CD4-positive, alpha-beta T cell (primary cell): Measurements from ENCODE around the gene INPP4B. TPM values are rescaled to one million over a fixed set of nuclear protein-coding genes. Genes with fewer than 3 reads are reported as not detected.

Experiments used
- ATAC-seq: fragments of 200-7000 bp; cut with Tn5 transposase; one replicate; pipeline ENCODE4 v1.10.0; 2022; ENCODE audit warnings: mild to moderate bottlenecking; ENCODE audit not compliant: poor library complexity
- CTCF ChIA-PET: fragments of 350-600 bp; sonication (Branson Sonifier 250); formaldehyde crosslinking; loops from one replicate; lab custom pipeline; 2021; ENCODE audit warnings: antibody characterized with exemption, inconsistent platforms; lab: Charles Lee
- POLR2A ChIA-PET: fragments of 350-600 bp; sonication (Branson Sonifier 250); formaldehyde crosslinking; loops from one replicate; lab custom pipeline; 2021; ENCODE audit warnings: antibody characterized with exemption, inconsistent platforms; lab: Charles Lee
- DNase-seq, 14 experiments: peaks; one replicate each; pipeline ENCODE4 v3.0.0-alpha.2; 2013 to 2020; ENCODE audit warnings: mixed read lengths in 2 of 14
- H3K27ac ChIP-seq, 2 donors: one replicate each; pipeline versions ENCODE4 v1.5.1 to v1.7.0; 2013; ENCODE audit warnings: low read length in 2 of 2, low read depth in 1 of 2, mild to moderate bottlenecking in 1 of 2
- H3K27me3 ChIP-seq, 2 experiments: 1 replicate in 1 of 2; 2 replicates in 1 of 2; pipeline versions ENCODE4 v1.6.1 to v1.7.0; 2013; ENCODE audit warnings: low read length in 2 of 2, control low read depth in 1 of 2, mild to moderate bottlenecking in 1 of 2, moderate library complexity in 1 of 2; ENCODE audit not compliant: insufficient read depth in 2 of 2, control insufficient read depth in 1 of 2
- H3K36me3 ChIP-seq: one replicate; pipeline ENCODE4 v1.6.1; 2013; ENCODE audit warnings: low read length, control low read depth; ENCODE audit not compliant: insufficient read depth
- H3K4me1 ChIP-seq: one replicate; pipeline ENCODE4 v1.6.1; 2013; ENCODE audit warnings: low read length, control low read depth; ENCODE audit not compliant: insufficient read depth
- H3K4me3 ChIP-seq: one replicate; pipeline ENCODE4 v1.5.1; 2013; ENCODE audit warnings: mild to moderate bottlenecking, low read length, moderate library complexity
- H3K9me3 ChIP-seq, 2 experiments: 1 replicate in 1 of 2; 2 replicates in 1 of 2; pipeline versions ENCODE4 v1.6.1 to v1.7.0; 2013; ENCODE audit warnings: low read length in 2 of 2, mild to moderate bottlenecking in 2 of 2, control low read depth in 1 of 2, moderate library complexity in 1 of 2; ENCODE audit not compliant: control insufficient read depth in 1 of 2, insufficient read depth in 1 of 2
- H3K27ac Mint-ChIP-seq: one replicate; pipeline ENCODE4 v1.8.0; 2020; ENCODE audit warnings: mixed read lengths
- H3K27me3 Mint-ChIP-seq: one replicate; pipeline ENCODE4 v1.8.0; 2021; ENCODE audit warnings: mixed read lengths
- H3K36me3 Mint-ChIP-seq: one replicate; pipeline ENCODE4 v1.8.0; 2021; ENCODE audit warnings: low read depth, mixed read lengths
- H3K4me1 Mint-ChIP-seq: one replicate; pipeline ENCODE4 v1.8.0; 2021; ENCODE audit warnings: low read depth, mixed read lengths
- H3K4me3 Mint-ChIP-seq: one replicate; pipeline ENCODE4 v1.8.0; 2020; ENCODE audit warnings: mild to moderate bottlenecking, mixed read lengths
- H3K9me3 Mint-ChIP-seq: one replicate; pipeline ENCODE4 v1.8.0; 2020; ENCODE audit warnings: mixed read lengths
- intact Hi-C, 2 experiments: fragments of 100-400 bp; cut with DNase I in 1 of 2; cut with micrococcal nuclease in 1 of 2; formaldehyde crosslinking; loops; one replicate each; pipeline versions ENCODE4 v1.15.1 to v1.9.0; 2023 to 2025; cut with DNase I, micrococcal nuclease
- total RNA-seq, 174 experiments: library from RNA in 2 of 174; stranded (reverse) in 2 of 174; gene quantifications; one replicate each; pipeline ENCODE4 v1.2.3 and lab custom pipeline; 2021 to 2026
- TF ChIP-seq, protein P1 (sequence below): fragments of 200-600 bp; IDR thresholded peaks from one replicate; pipeline ENCODE4 v1.8.0; 2022; ENCODE audit warnings: antibody characterized with exemption, mild to moderate bottlenecking

INPP4B gene
- total RNA-seq, 2 experiments from 2014 or later = 50.7 to 53.8 TPM

DNA sequence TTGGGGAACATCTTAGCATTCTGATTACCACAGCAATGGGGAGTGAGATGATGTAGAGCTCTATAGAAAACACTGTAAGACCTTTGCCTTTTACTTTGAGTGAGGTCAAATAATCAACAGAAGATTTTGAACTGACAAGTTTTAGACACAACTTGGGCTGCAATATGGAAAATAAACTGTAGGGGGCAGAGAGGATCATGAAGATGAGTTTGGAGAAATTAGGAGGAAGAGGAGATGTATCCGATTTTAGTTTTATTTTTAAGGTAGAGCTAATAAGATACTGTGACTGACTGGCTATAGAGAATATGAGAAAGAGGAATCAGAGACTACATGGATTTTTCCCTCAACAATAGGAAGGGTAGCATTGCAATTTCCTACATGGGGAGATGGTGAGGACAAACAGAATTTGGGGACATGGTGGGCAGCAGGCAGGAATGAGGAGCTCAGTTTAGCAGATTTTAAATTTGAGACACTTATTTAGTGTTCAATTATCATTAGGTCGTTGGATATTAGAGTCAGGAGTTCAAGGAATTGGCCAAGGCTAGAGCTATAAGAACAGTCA, 563.1 kb downstream of the INPP4B start:
- no peak overlapping the region for H3K27ac ChIP-seq
- Mint-ChIP-seq H3K4me1 (peaks cover 28% of the 10 kb centered on the region), H3K27ac (no peak overlapping the region), H3K27me3 (no peaks in the 10 kb centered on the region), H3K36me3 (peaks cover 13% of the 10 kb centered on the region), H3K9me3 (no peaks in the 10 kb centered on the region), H3K4me3 (no peak overlapping the region)
- DNase-seq (peak in 6 of 14 experiments; percentile 11 to 69 (median 46)), ATAC-seq (peak; percentile 47)
- H3K9me3 ChIP-seq = no peaks in the 10 kb centered on the region
- H3K4me3 ChIP-seq = no peak overlapping the region
- H3K36me3 ChIP-seq = peaks cover 13% of the 10 kb centered on the region
- ChIA-PET CTCF (interaction anchor here (0.7 to 3.5 kb wide), 29 partner anchors 8 to 565 kb away, joined by 3 to 15 read pairs (median 4); partner anchors contain the start of gene INPP4B), POLR2A (interaction anchor here (0.7 to 3.5 kb wide), 8 partner anchors 10 to 284 kb away, joined by 3 to 9 read pairs (median 3); no protein-coding TSS in a partner anchor)
- intact Hi-C loops = loop anchor here (1.0 to 5.0 kb wide), 7 partner anchors 48 to 564 kb away; partner anchors contain the start of gene INPP4B (in 1 of the 2)
- H3K27me3 ChIP-seq = no peaks in the 10 kb centered on the region
- TF ChIP-seq, protein P1, sequence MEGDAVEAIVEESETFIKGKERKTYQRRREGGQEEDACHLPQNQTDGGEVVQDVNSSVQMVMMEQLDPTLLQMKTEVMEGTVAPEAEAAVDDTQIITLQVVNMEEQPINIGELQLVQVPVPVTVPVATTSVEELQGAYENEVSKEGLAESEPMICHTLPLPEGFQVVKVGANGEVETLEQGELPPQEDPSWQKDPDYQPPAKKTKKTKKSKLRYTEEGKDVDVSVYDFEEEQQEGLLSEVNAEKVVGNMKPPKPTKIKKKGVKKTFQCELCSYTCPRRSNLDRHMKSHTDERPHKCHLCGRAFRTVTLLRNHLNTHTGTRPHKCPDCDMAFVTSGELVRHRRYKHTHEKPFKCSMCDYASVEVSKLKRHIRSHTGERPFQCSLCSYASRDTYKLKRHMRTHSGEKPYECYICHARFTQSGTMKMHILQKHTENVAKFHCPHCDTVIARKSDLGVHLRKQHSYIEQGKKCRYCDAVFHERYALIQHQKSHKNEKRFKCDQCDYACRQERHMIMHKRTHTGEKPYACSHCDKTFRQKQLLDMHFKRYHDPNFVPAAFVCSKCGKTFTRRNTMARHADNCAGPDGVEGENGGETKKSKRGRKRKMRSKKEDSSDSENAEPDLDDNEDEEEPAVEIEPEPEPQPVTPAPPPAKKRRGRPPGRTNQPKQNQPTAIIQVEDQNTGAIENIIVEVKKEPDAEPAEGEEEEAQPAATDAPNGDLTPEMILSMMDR = peak; percentile 82
- H3K4me1 ChIP-seq = peaks cover 20% of the 10 kb centered on the region

DNA sequence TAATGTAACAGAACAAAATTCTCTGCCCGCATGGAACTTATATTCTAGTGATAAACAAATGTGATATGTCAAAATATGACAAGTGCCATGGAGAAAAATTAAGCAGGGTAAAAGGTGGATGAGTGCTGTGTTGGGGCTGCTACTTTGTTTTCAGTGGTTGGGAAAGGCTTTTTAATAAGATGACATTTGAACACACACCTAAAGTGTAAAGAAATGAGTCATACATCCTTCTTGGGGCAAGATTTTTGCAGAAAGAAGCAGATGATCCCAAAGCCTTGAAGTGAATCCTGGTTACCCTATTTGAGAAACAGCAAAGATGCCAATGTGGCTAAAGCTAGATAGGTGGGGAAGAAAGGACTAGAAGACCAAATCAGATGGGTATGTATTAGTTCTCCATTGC, 564.1 kb downstream of the INPP4B start:
- peaks cover 14% of the 10 kb centered on the region for H3K36me3 ChIP-seq
- H3K4me3 Mint-ChIP-seq = no peak overlapping the region
- H3K9me3 Mint-ChIP-seq = no peaks in the 10 kb centered on the region
- H3K27ac Mint-ChIP-seq = no peak overlapping the region
- H3K27me3 Mint-ChIP-seq = no peaks in the 10 kb centered on the region
- ATAC-seq (no peak), DNase-seq (no peak)
- H3K4me1 ChIP-seq = peaks cover 20% of the 10 kb centered on the region
- ChIA-PET CTCF (interaction anchor here (0.9 to 3.5 kb wide), 12 partner anchors 8 to 566 kb away, joined by 3 to 15 read pairs (median 4); no protein-coding TSS in a partner anchor), POLR2A (interaction anchor here (1.1 to 3.5 kb wide), 3 partner anchors 9 to 285 kb away, joined by 3 to 9 read pairs (median 3); no protein-coding TSS in a partner anchor)
- H3K27ac ChIP-seq = no peak overlapping the region
- peaks cover 33% of the 10 kb centered on the region for H3K4me1 Mint-ChIP-seq
- intact Hi-C loops = loop anchor here (1.0 to 5.0 kb wide), 7 partner anchors 49 to 565 kb away; partner anchors contain the start of gene INPP4B (in 1 of the 2)
- TF ChIP-seq, protein P1 = no peak
- no peaks in the 10 kb centered on the region for H3K27me3 ChIP-seq
- no peaks in the 10 kb centered on the region for H3K9me3 ChIP-seq
- peaks cover 17% of the 10 kb centered on the region for H3K36me3 Mint-ChIP-seq
- H3K4me3 ChIP-seq = no peak overlapping the region

DNA sequence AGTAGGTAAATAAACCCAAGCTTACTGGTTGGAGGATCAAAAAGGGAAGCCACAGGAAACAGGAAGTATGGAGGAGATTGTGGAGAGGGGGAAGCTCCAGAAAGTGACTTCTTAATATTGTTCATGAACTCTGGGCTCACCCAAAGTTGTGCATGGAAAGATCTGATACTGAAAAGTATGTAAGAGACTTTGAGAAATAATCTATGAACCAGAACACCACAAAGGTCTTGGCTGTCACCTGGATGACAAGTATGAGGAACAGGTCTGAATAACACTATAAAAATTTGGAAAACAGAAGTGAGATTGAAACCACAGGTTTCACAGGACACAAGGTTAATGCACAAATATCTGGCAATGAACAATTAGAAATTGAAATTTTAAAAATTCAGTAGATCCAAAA, 567.4 kb downstream of the INPP4B start:
- DNase-seq = no peak
- Histone ChIP-seq H3K27me3 (no peaks in the 10 kb centered on the region), H3K4me3 (no peak overlapping the region), H3K27ac (no peak overlapping the region), H3K4me1 (peaks cover 8% of the 10 kb centered on the region), H3K9me3 (no peaks in the 10 kb centered on the region), H3K36me3 (peaks cover 11% of the 10 kb centered on the region)
- Mint-ChIP-seq H3K4me3 (no peak overlapping the region), H3K27ac (no peak overlapping the region), H3K36me3 (peaks cover 28% of the 10 kb centered on the region), H3K9me3 (no peaks in the 10 kb centered on the region), H3K4me1 (peaks cover 58% of the 10 kb centered on the region), H3K27me3 (no peaks in the 10 kb centered on the region)
- intact Hi-C loops = loop anchor here in 1 of 2 experiments (10.0 kb wide), 1 partner anchor 154 kb away; no protein-coding TSS in a partner anchor
- ChIA-PET CTCF (no interaction called here), POLR2A (no interaction called here)
- TF ChIP-seq, protein P1 = no peak
- ATAC-seq = no peak
